ENCODE data around the gene TMC1. TPM values are rescaled to one million over a fixed set of nuclear protein-coding genes. Genes with fewer than 3 reads are reported as not detected.
"Not testable (repeated sequence)": the region's sequence is repeated elsewhere in the genome, so short reads cannot be mapped to it uniquely, and the experiment has no call there.

The TMC1 gene
- total RNA-seq, 4 donors from 2014 or later, result under 0.01 to 0.95 (median 0.90) TPM; not detected in 1

DNA sequence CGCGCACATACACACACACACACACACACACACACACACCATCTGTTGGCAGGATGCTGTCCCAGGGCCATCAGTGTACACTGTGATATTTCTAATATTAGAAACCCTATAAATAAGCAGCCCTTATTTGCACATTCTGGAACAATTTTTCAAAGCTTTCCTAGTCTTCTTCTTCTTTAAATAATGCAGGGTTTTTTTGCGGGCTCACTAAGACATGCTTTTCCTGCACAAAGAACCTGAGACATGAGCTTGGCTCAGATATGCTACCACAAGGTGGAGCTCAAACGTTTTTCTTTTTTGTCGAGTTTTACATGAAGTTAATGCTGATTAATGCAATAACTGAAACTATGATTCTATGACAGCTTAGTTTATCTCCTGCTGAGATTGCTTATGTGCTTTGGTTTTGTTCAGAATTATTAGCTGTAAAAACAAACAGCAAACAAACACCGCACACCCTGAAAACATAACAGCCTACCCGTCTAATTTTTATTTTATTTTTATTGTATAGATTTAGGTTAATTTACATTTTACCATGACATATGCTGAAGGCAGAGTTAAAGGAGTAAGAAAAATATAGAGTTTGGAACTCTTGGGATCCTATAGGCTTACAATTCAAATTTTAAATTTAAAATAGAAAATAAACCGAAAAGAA is 335.7 kb downstream of the TMC1 start:
- H3K27me3 ChIP-seq, result no peaks in the 10 kb centered on the region
- intact Hi-C loops (cut with DNase I; ENCODE audit: low total_unique reads), result no loop called here
- H3K4me1 ChIP-seq, result no peaks in the 10 kb centered on the region
- H3K9me3 ChIP-seq, result no peaks in the 10 kb centered on the region
- TF ChIP-seq, protein P1, sequence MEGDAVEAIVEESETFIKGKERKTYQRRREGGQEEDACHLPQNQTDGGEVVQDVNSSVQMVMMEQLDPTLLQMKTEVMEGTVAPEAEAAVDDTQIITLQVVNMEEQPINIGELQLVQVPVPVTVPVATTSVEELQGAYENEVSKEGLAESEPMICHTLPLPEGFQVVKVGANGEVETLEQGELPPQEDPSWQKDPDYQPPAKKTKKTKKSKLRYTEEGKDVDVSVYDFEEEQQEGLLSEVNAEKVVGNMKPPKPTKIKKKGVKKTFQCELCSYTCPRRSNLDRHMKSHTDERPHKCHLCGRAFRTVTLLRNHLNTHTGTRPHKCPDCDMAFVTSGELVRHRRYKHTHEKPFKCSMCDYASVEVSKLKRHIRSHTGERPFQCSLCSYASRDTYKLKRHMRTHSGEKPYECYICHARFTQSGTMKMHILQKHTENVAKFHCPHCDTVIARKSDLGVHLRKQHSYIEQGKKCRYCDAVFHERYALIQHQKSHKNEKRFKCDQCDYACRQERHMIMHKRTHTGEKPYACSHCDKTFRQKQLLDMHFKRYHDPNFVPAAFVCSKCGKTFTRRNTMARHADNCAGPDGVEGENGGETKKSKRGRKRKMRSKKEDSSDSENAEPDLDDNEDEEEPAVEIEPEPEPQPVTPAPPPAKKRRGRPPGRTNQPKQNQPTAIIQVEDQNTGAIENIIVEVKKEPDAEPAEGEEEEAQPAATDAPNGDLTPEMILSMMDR (IDR thresholded peaks at IDR 0.05), result peak; percentile 62 to 68 (median 64)
- no peak for TF ChIP-seq POLR2A (IDR thresholded peaks at IDR 0.05)
- peak overlapping the region; percentile 44 to 57 for H3K27ac ChIP-seq
- peak in 1 of 2 donors; percentile 47 for DNase-seq
- no peak overlapping the region for H3K4me3 ChIP-seq
- H3K36me3 ChIP-seq, result no peaks in the 10 kb centered on the region

DNA sequence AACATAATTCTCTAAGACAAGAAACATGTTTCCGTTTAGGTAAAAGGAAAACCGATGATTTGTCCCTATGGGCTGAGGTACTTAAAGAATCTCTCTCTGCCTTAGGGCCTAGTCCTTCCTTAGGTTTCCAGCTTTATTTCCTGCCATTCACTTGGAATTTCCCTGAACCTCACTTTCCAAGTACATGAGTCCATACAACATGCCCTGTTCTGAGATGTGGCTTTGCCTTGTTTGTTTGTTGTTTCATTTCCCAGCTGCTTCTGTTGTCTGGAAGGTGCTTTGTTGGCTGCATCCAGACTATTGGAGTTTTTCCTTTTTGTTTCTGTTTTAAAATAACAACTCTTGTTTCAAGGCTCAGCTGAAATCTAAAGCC is 336.2 kb downstream of the TMC1 start:
- H3K27me3 ChIP-seq, result no peaks in the 10 kb centered on the region
- DNase-seq, result no peak
- TF ChIP-seq POLR2A (IDR thresholded peaks at IDR 0.05), result no peak
- TF ChIP-seq, protein P1 (IDR thresholded peaks at IDR 0.05), result no peak
- H3K27ac ChIP-seq, result peak overlapping the region; percentile 44 to 57
- no peaks in the 10 kb centered on the region for H3K9me3 ChIP-seq
- intact Hi-C loops (cut with DNase I; ENCODE audit: low total_unique reads), result no loop called here
- H3K4me3 ChIP-seq, result no peak overlapping the region
- H3K36me3 ChIP-seq, result no peaks in the 10 kb centered on the region
- H3K4me1 ChIP-seq, result no peaks in the 10 kb centered on the region

DNA sequence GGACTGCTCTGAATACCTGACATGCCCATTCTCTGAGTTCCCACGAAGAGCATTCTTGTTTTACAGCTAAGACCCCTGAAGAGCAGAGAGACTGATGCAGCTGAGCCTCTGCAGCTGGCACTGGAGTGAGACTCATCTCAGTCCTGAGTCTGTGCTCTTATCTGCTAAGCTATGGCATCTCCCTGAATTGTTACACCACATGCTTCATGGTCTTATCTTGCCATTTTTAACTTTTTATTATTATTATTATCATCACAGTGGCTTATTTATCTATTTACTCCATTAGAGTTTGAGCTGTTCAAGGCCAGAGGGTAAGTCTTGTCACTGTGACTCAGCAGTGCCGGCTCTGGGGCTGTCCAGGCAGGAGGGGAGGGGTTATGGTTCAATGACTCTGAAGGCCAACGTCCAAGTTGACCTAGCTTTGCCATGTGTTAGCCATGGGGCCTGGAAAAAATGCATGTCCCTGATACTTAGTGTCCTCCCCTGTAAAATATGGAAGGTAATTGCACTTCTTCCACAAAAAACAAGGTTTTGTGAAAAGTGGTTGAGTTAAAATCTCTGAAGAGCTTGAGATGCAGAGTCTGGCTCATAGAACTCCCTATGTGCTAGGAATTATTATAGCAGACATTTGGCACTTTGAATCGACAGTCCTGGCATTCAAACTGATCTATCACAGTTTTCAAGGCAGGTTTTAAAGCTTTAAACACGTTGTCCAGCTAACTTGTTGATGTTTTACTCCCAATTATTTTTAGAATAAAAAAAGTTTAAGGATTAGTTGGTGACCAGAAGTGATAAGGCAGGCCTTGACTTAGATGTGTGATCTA is 336.9 kb downstream of the TMC1 start:
- H3K4me3 ChIP-seq, result no peak overlapping the region
- no peaks in the 10 kb centered on the region for H3K36me3 ChIP-seq
- intact Hi-C loops (cut with DNase I; ENCODE audit: low total_unique reads), result no loop called here
- no peaks in the 10 kb centered on the region for H3K27me3 ChIP-seq
- TF ChIP-seq, protein P1 (IDR thresholded peaks at IDR 0.05), result no peak
- TF ChIP-seq POLR2A (IDR thresholded peaks at IDR 0.05), result no peak
- no peak for DNase-seq
- H3K9me3 ChIP-seq, result no peaks in the 10 kb centered on the region
- H3K27ac ChIP-seq, result peak overlapping the region; percentile 44 to 57
- H3K4me1 ChIP-seq, result no peaks in the 10 kb centered on the region

DNA sequence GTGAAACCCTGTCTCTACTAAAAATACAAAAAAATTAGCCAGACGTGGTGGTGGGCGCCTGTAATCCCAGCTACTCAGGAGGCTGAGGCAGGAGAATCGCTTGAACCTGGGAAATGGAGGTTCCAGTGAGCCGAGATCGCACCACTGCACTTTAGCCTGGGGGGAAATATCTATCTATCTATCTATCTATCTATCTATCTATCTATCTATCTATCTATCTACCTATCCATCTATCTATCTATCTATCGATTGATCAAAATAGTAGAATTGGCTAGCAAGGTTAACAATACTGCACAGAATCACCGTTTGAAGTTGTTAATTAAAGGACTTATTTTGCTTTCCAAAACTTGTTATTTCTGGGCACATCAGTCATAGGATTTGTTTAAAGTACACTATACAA is 341.4 kb downstream of the TMC1 start:
- DNase-seq; H3K36me3 ChIP-seq; H3K27me3 ChIP-seq; H3K4me1 ChIP-seq; H3K27ac ChIP-seq; H3K9me3 ChIP-seq; intact Hi-C loops (cut with DNase I; ENCODE audit: low total_unique reads); H3K4me3 ChIP-seq: not testable (repeated sequence)

DNA sequence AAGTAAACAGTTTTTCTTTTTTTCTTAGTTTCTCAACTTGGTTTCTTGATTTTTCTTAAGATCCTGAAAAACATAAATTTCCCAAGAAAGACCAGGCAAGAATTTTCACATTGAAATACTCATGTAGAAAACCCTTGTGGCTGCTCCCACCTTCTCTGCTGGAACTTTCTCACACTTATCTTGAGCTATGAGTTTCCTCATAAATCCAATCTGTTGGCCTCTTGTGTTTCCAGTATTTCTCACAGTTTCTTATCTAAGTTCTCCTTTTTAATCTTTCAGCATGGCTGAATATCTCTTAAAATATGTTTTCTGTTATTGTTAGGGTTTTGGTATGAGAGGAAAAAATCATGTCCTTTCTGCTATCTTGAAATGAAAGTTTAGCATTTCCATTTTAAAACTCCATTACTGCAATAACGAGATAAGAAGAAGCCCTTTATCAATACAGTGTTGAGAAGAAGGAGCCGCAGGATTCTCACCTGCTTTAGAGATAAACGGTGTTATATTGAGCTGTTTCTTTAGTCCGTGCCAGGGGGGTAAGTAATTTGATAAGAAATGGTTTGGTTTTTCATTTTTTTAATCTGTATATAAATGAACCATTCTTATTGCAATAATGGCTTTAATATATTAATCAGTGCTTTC is 342.2 kb downstream of the TMC1 start:
- no peaks in the 10 kb centered on the region for H3K27me3 ChIP-seq
- no peak overlapping the region for H3K4me3 ChIP-seq
- H3K4me1 ChIP-seq, result no peaks in the 10 kb centered on the region
- H3K36me3 ChIP-seq, result no peaks in the 10 kb centered on the region
- intact Hi-C loops (cut with DNase I; ENCODE audit: low total_unique reads), result no loop called here
- H3K27ac ChIP-seq, result no peak overlapping the region
- no peaks in the 10 kb centered on the region for H3K9me3 ChIP-seq
- no peak for DNase-seq
- TF ChIP-seq POLR2A (IDR thresholded peaks at IDR 0.05), result no peak
- TF ChIP-seq, protein P1 (IDR thresholded peaks at IDR 0.05), result no peak
